ENCODE measurements around the gene SDS. TPM values are rescaled to one million over a fixed set of nuclear protein-coding genes. Genes with fewer than 3 reads are reported as not detected.
A peak's percentile ranks its signal among the peaks of the same experiment; 100 is the strongest.

Gene SDS
- total and polyA plus RNA-seq, 12 donors: 1.8 to 188 (median 3.4) TPM

- Histone ChIP-seq H3K9me3 (replicated peaks in 1 of 3) (no peaks in the 10 kb centered on the region), H3K27ac (peak overlapping the region; percentile 38 to 89 (median 65)), H3K4me1 (replicated peaks in 1 of 2) (peaks cover 20 to 31% of the 10 kb centered on the region in 2 donors), H3K27me3 (no peaks in the 10 kb centered on the region), H3K36me3 (replicated peaks in 1 of 2) (no peaks in the 10 kb centered on the region), H3K4me3 (no peak overlapping the region)
- TF ChIP-seq POLR2A (IDR thresholded peaks at IDR 0.05): no peak
- TF ChIP-seq CTCF (IDR thresholded peaks at IDR 0.05): no peak
- intact Hi-C loops (cut with DNase I): no loop called here
- peak; percentile 47 to 92 (median 84) for DNase-seq
- WGBS, 4 donors: 18 to 22% (median 19%) methylated on average over 5 to 13 of the region's 13 CpGs
These were observed 14.7 kb upstream of the SDS start for GRCh38 chr12:113418213-113418879.

- peak overlapping the region in 2 of 5 donors; percentile 34 to 62 for H3K27ac ChIP-seq
- intact Hi-C loops (cut with DNase I): no loop called here
- peak in 4 of 7 donors; percentile 35 to 52 (median 42) for DNase-seq
- no peaks in the 10 kb centered on the region for H3K36me3 ChIP-seq (replicated peaks in 1 of 2)
- H3K4me1 ChIP-seq (replicated peaks in 1 of 2): peaks cover 9 to 17% of the 10 kb centered on the region in 2 donors
- no peak for TF ChIP-seq CTCF (IDR thresholded peaks at IDR 0.05)
- no peak for TF ChIP-seq POLR2A (IDR thresholded peaks at IDR 0.05)
- H3K9me3 ChIP-seq (replicated peaks in 1 of 3): no peaks in the 10 kb centered on the region
- WGBS, 4 donors: 62 to 66% (median 64%) methylated on average over 5 to 6 of the region's 6 CpGs
- no peaks in the 10 kb centered on the region for H3K27me3 ChIP-seq
- H3K4me3 ChIP-seq: no peak overlapping the region
These were observed 12.5 kb upstream of the SDS start for GRCh38 chr12:113416091-113416754.

GRCh38 chr12:113414519-113415038 is 10.9 kb upstream of the SDS start:
- no peak for DNase-seq
- Histone ChIP-seq H3K27me3 (no peaks in the 10 kb centered on the region), H3K9me3 (replicated peaks in 1 of 3) (no peaks in the 10 kb centered on the region), H3K4me3 (no peak overlapping the region), H3K27ac (no peak overlapping the region), H3K36me3 (replicated peaks in 1 of 2) (no peaks in the 10 kb centered on the region), H3K4me1 (replicated peaks in 1 of 2) (peaks cover 9 to 17% of the 10 kb centered on the region in 2 donors)
- TF ChIP-seq CTCF (IDR thresholded peaks at IDR 0.05): no peak
- no peak for TF ChIP-seq POLR2A (IDR thresholded peaks at IDR 0.05)
- intact Hi-C loops (cut with DNase I): no loop called here
- WGBS, 4 donors: 90 to 93% (median 92%) methylated on average over 7 to 9 of the region's 9 CpGs

- H3K27me3 ChIP-seq: no peaks in the 10 kb centered on the region
- H3K9me3 ChIP-seq (replicated peaks in 1 of 3): no peaks in the 10 kb centered on the region
- peaks cover 7 to 9% of the 10 kb centered on the region in 2 donors for H3K4me1 ChIP-seq (replicated peaks in 1 of 2)
- no peaks in the 10 kb centered on the region for H3K36me3 ChIP-seq (replicated peaks in 1 of 2)
- intact Hi-C loops (cut with DNase I): no loop called here
- no peak overlapping the region for H3K4me3 ChIP-seq
- peak in 5 of 7 donors; percentile 51 to 77 (median 59) for DNase-seq
- 67 to 82% (median 68%) methylated on average over 8 to 11 of the region's 11 CpGs for WGBS, 4 donors
- H3K27ac ChIP-seq: no peak overlapping the region
- no peak for TF ChIP-seq CTCF (IDR thresholded peaks at IDR 0.05)
- TF ChIP-seq POLR2A (IDR thresholded peaks at IDR 0.05): no peak
These were observed 9.8 kb upstream of the SDS start for GRCh38 chr12:113413488-113413939.

All from adrenal gland (tissue), 12 donors.